ENCODE data around the gene PNLIPRP2.

PNLIPRP2 gene

DNA sequence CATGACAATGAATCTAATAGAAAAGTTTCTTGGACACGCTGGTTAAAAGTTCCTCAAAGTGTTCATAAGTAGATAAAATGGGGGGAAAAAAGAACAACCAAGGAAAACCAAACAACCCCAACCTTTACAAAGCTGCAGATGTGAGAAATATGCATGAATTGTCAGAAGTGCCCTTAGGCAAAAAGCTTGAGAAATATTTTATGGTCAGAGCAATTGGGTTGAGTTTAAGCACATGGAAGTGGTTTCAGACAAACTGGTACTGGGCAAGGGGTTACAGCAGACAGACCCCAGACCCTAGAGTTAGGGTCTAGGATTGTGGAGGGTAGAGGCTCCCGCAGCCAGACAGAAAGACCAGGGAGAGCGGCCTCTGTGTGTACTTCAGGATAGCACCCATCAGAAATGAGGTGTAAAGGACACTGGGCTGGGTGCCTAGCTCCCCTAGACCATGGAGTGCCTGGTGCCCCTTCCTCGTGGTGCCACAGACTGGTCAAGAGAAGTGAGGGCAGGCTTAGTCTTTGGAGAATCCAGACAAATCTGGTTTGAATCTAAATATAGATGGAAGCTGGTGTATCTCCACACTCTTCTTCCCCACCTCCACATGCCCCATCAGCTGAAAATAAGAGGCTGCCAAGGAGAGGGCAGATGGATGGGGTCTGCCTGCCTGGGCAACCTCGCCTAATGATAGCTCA is 37.3 kb downstream of the PNLIPRP2 start:
- no peak for DNase-seq

DNA sequence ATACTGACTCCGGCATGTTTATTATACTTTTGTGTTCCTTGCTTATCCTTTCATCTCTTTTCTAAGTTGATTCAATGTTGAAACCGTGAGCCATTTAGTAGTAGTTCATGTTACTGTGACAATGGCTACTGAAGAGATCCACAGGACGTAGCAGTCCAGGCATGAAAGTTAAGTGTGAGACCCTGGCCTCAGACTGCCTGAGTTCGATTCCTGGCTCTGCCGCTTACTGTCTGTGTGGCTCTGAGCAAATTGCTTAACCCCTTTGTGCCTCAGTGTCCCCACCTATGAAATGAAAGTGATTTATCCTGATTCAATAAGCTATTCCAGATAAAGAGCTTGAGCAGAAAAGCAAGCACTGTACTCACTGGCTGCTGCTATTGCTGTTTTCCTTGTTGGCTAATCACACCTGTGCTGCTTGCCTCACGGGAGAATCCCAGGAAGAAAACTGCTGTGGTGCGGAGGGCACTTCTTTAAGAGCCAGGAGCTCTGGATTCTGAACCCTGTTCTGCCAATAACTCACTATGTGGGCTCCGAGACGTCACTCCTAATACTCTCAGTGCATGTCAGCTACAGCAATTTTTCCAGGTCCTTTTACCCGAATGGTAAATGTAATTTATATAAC is 38.4 kb downstream of the PNLIPRP2 start:
- DNase-seq = no peak

GRCh38 chr10:116660860-116661259 is 40.1 kb downstream of the PNLIPRP2 start:
- no peak for DNase-seq

DNA sequence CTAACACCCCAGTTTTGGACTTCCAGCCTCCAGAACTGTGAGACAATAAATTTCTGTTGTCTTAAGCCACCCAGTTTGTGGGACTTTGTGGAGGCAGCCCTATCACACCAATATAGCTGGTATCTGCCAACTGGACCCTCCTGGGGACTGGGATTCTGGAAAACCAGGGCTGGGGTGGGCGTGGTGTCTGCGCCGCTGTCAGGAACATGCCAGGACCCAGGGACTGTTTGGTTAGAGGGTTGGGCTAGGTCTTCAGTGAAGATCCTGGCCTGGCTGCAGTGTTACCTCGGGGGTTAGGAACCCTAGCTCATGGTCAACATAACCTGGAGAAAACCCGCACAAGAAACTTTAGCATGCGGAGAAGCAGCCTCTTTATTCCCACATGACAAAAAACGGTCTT is 42.6 kb downstream of the PNLIPRP2 start:
- DNase-seq = no peak

DNA sequence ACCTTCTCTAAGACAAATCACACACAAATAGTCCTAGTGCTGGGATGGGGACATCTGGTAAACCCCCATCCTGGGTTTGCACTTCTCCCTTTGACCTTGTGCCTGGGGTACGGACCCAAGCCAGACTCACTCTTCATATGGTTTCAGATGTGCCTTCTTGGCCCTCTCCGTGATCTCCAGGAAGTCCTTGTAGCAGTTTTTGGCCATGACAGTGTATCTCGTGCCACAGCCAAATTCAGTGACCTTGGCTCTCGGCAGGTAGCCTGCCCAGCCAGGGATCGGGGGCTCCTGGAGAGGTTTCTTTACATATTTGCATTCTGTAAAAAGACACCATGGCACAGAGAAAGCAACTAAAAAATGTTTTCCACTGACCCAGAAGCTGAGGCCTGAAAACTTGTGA is 43.9 kb downstream of the PNLIPRP2 start:
- DNase-seq = no peak

DNA sequence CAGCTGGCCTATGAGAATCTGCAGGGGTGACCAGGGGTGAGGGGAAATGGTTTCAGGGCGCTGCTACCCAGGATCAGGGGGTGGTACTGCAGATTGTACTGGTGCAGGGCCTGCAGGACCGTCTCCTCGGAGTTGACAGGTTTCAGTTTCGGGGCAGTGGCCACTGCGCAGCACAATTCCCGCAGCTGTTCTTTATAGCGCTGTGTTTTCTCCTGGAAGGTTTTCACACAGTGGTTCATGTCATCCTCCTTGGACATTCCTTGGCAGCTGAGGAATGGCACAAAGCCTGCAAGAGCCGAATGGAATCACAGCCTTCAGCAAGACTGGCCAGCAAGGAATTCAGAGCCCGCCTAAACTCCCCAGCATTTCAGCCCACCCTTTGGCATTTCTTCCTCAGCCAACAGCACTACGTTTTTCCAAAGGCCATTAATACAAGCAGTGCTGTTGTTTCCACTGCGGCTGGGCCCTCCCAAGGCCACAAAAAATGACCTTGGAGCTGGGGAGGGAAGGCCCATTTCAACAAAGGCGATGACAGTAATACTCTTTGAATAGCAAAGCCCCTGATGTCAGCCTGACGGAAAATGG is 44.9 kb downstream of the PNLIPRP2 start:
- no peak for DNase-seq

- DNase-seq = no peak
Measured at GRCh38 chr10:116667484-116667883, 46.7 kb downstream of the PNLIPRP2 start.

- no peak for DNase-seq
Measured at GRCh38 chr10:116668018-116668417, 47.3 kb downstream of the PNLIPRP2 start.

DNA sequence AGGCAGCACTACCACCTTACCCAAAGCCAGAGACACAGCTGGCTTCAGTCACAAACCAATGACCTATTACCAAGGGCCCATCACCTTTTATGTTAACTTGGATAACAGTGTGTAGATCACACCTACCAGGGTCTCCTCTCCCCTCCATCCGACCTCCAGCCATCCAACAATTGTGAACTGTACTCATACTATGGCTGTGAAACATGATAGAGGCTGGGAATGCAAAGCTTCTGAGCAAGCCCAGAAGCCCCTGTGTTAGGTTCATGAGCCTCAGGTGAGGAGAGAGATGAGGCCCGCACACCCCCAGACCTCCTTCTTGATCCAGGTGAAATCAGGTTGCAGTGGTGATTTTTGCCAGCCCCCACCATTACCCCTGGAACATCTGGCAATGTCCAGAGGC is 47.7 kb downstream of the PNLIPRP2 start:
- DNase-seq = no peak

DNA sequence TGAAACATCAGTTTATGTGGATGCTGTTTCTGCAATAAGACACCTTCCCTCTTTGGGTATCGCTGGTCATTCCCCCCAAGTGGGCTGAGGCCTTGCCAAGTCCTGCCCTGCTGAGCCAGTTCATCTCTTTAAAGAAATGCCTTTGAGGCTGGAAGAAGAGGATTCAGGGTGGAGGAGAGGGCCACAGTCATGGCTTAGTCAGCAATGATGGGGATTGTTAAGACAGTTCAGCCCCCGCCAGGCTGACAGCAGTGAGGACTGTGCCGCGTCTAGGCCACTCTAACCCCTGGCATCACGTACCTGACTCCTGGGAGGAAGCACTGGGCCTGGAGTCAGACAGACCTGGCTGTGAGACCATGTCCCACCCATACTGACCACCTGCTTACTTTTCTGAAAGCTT is 48.3 kb downstream of the PNLIPRP2 start:
- DNase-seq = no peak

GRCh38 chr10:116669832-116670644 is 49.3 kb downstream of the PNLIPRP2 start:
- DNase-seq = no peak

DNA sequence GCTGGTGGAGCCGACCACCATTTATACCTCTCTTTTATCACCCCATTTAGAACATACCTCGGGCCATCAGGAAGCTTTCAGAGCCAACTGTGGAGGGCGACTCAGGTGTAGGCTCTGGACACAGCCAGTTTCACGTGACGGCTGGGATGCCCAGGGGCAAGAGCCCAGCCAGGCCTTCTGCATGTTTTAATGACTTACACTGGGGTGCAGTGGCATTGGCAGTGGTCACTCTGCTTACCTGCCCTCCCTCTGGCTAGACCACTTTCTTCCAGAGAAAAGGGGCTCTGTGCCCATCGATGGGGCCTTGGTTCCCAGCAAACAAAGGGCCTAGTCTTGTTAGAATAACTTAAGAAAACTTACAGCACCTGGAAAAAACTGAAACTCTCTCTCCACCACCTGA is 50.0 kb downstream of the PNLIPRP2 start:
- no peak for DNase-seq

- no peak for DNase-seq
Measured at GRCh38 chr10:116671274-116671926, 50.6 kb downstream of the PNLIPRP2 start.

GRCh38 chr10:116672891-116673290 is 52.1 kb downstream of the PNLIPRP2 start:
- DNase-seq = no peak

GRCh38 chr10:116673866-116674265 is 53.1 kb downstream of the PNLIPRP2 start:
- no peak for DNase-seq

- no peak for DNase-seq
Measured at GRCh38 chr10:116674901-116675423, 54.2 kb downstream of the PNLIPRP2 start.

DNA sequence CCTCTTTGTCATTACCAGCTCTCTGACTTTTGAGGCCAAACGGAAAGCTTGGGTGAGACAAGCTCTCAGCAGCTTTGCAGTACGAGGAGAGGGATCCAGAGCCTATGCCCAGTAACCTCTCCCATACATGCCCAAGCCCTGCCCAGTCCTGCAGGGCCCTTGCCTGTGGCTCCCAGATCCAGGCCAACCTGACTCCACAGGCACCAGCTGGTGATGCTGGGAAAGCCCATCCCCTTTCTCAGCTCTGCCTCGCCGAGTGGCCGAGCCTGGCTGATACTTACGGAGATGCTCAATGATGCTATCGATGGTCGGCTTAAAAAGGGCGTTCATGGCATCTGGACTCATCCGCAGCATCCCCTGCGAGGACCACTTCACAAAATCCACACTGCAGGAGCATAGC is 55.4 kb downstream of the PNLIPRP2 start:
- no peak for DNase-seq

DNA sequence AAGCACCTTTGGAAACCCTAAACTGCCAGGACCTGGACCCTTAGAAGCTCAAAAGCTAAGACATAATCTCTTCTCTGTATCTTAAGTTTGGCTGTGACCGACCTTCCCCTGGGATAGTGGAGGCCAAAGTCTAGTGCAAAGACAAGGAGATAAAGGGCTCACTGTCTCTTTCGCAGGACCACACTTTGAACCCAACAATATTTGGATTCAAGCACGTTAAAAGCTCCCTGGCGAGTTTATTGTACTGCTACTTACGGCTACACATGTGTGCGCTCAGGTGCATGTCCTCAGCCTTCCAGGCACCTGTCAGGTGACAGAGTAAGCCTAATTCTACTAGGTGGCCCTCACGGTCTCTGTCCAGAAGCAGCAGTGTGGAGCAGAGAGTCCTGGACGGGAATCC is 55.9 kb downstream of the PNLIPRP2 start:
- DNase-seq = no peak

- DNase-seq = no peak
Measured at GRCh38 chr10:116679351-116679750, 58.6 kb downstream of the PNLIPRP2 start.

DNA sequence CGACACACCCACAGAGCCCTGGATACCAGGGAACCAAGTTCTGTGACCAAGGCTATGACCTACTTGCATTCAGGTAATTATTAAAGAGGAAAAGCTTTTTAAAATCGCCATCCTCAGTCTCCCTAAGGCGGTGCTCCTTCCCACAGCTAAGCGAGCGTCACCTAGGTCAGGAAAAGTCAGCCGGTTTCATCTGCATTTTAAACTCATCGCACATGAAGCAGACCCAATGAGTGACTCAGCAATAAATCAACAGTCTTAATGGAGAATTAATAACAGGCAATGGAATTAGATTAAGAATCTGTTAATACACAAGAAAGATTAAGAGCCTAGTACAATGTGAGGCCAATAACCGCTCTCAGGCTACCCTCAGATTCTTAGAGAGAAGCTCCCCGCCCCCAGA is 62.4 kb downstream of the PNLIPRP2 start:
- no peak for DNase-seq

DNA sequence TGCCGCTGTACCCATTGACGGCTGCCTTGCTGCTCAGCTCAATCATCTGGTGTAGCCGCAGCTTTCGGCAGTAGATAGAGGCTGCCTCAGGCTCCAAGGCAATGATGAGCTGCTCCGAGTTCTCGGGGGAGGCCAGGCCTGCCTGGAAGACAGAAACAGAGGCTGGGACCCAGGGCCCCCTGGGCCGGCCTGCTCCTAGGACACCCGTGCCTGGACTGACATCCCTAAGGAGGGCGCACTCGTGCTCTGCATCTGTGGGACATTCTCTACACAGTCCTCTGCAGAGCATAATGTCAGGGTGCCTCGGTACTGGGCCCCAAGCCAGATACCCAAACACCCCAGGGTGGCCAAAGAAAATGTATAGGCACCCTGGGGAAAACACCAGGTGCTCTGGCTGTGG is 63.1 kb downstream of the PNLIPRP2 start:
- DNase-seq = no peak

- DNase-seq = no peak
Measured at GRCh38 chr10:116684781-116685180, 64.0 kb downstream of the PNLIPRP2 start.

DNA sequence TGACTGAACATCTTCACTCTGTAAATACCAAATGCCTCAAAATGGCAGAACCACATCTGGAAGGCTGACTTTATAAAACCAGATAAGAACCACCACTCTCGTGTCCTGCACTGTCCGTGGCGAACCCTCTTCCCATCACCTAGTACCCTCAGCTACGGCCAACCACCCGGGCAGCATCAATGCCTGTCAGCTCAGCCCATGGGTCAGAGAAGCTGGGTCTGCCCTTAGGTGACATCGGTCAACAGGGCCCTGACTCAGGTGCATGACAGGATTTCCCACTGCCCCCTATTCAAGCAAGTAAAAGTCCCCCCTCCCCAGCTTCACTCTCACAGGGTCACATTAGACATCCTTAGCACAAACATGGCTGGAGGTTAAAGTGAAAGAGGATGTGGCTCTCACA is 65.1 kb downstream of the PNLIPRP2 start:
- no peak for DNase-seq
